Epithelial cell of esophagus (primary cell): ENCODE data around the gene B9D2.

Source experiments
- DNase-seq: peaks from one replicate; pipeline ENCODE4 v3.0.0; 2010; ENCODE audit warnings: low read depth
- H3K4me3 ChIP-seq: 2 replicates; pipeline ENCODE4 v1.5.1; 2011; ENCODE audit warnings: mild to moderate bottlenecking, low read length, control low read depth
- TF ChIP-seq, protein P1 (sequence below): IDR thresholded peaks from 2 replicates; pipeline ENCODE4 v1.5.1; 2011; ENCODE audit warnings: low read depth, mild to moderate bottlenecking, low read length, control low read depth, inconsistent platforms; ENCODE audit not compliant: insufficient read depth; ENCODE audit errors: missing control alignments

B9D2 gene

DNA sequence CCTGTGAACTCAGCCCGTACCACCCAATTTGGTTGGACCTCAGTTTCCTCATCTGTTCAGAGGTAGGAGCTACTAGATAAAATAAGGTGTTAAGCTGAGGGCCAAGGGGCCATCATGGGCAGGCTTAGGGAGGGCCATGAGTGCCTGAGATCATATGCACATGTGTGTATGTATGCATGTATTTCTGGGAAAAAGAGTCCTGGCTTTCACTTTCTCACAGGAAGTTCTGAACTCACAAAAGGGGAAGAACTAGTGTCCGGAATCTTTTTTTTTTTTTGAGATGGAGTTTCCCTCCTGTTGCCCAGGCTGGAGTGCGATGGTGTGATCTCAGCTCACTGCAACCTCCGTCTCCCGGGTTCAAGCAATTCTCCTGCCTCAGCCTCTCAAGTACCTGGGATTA lies 29.2 kb downstream of the B9D2 start:
- no peak overlapping the region for H3K4me3 ChIP-seq
- no peak for DNase-seq
- TF ChIP-seq, protein P1, sequence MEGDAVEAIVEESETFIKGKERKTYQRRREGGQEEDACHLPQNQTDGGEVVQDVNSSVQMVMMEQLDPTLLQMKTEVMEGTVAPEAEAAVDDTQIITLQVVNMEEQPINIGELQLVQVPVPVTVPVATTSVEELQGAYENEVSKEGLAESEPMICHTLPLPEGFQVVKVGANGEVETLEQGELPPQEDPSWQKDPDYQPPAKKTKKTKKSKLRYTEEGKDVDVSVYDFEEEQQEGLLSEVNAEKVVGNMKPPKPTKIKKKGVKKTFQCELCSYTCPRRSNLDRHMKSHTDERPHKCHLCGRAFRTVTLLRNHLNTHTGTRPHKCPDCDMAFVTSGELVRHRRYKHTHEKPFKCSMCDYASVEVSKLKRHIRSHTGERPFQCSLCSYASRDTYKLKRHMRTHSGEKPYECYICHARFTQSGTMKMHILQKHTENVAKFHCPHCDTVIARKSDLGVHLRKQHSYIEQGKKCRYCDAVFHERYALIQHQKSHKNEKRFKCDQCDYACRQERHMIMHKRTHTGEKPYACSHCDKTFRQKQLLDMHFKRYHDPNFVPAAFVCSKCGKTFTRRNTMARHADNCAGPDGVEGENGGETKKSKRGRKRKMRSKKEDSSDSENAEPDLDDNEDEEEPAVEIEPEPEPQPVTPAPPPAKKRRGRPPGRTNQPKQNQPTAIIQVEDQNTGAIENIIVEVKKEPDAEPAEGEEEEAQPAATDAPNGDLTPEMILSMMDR, result no peak

DNA sequence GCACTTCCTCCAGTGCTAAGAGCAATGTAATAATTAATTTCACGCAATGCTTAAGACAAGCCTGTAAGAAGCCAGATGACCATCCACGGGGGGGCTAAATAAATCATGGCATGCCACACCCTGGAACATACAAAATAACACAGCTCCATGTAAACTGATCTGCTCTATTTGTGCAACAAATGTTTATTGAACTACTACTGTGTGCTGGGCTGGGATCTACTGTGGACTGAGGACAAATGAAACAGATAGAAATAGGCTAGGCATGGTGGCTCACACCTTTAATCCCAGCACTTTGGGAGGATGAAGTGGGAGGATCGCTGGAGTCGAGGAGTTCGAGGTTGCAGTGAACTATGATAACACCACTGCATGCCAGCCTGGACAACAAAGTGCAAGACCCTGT lies 31.5 kb downstream of the B9D2 start:
- DNase-seq, result no peak
- TF ChIP-seq, protein P1, result no peak
- no peak overlapping the region for H3K4me3 ChIP-seq

DNA sequence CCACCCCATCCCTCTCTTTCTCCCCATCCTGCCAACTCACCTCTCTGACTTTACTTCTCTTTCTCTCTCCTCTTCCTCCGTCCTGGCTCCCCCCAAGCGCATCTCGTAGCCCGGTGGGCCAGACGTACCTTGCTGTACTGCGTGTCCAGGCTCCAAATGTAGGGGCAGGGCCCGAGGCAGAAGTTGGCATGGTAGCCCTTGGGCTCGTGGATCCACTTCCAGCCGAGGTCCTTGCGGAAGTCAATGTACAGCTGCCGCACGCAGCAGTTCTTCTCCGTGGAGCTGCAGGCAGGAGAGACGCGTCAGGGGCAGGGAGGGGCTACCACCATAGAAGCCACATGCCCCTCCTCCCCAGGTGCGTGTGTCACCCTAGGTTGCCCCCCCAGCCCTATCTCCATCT lies 31.9 kb downstream of the B9D2 start:
- TF ChIP-seq, protein P1, result no peak
- no peak for DNase-seq
- H3K4me3 ChIP-seq, result no peak overlapping the region

DNA sequence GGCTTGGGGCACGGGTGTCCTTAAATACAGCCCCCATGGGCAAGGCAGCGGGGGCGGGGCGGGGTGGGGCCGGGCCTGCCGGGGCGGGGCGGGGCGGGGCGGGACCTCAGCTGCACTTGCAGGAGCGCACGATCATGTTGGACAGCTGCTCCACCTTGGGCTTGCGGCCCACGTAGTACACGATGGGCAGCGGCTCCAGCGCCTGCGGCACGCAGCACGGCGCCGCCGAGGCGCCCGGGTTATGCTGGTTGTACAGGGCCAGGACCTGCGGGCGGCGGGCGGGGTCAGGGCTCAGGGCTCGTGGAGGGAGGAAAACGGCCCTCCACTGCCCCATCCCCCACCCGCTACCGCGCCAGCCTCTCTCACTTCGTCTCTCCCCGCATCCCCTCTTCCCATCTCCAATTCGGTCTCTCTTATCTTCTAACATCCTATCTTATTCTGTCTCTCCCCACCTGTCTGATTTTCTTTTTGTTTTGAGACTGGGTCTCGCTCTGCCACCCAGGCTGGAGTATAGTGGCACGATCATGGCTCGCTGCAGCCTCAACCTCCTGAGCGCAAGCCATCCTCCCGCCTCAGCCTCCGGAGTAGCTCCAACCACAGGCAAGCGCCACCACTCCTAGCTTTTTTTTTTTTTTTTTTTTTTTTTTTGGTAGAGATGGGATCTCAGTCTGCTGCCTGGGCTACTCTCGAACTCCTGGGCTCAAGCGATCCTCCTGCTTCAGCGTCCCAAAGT lies 32.8 kb downstream of the B9D2 start:
- no peak overlapping the region for H3K4me3 ChIP-seq
- TF ChIP-seq, protein P1, result no peak
- no peak for DNase-seq

DNA sequence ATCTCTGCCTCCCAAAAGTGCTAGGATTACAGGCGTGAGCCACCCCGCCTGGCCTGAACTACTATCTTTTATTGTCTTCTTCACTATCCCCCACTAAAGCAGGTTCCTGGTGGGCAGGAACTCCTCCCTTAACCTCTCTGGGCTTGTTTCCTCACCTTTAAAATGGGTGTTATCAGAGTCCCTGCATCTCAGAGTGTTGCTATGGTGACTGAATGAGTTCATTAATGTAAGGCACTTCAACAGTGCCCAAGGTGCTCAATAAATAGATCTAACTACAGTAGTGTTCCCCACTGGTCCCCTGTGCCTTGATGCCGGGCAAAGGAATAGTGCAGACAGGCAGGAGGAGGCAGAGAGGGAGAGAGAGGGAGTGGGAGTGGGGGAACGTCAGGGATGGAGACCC lies 33.5 kb downstream of the B9D2 start:
- no peak for DNase-seq
- TF ChIP-seq, protein P1, result no peak

DNA sequence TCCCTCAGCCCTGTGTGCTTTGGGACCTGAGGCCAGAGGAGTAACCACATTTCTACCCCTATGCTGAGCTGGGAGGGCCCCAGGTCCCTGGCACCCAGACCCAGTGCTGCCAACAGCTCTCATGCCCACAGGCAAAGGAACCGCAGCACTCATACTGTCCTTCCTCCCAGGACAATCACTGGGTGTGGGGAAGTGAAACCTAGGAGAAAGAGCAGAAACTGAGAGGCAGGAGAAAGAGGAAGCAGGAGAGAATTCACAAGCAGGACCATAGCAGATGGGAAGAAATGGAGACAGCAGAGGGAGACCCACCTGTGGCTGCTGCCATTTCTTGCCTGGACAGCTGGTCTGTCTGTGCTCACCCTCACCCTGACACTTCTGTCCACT lies 35.1 kb downstream of the B9D2 start:
- no peak overlapping the region for H3K4me3 ChIP-seq
- no peak for DNase-seq

More for the DNA sequence above, 33.5 kb downstream of the B9D2 start:
- H3K4me3 ChIP-seq, result no peak overlapping the region

More for the DNA sequence above, 35.1 kb downstream of the B9D2 start:
- TF ChIP-seq, protein P1, result no peak
